Measurements from ENCODE around the gene TBCA.
"Not testable (repeated sequence)": the region's sequence is repeated elsewhere in the genome, so short reads cannot be mapped to it uniquely, and the experiment has no call there.

Gene TBCA

GRCh38 chr5:77758141-77758938, 17.8 kb downstream of the TBCA start:
- no peak for TF ChIP-seq CTCF (IDR thresholded peaks at IDR 0.05; ENCODE audit: poor library complexity, severe bottlenecking)
- ATAC-seq (ENCODE audit: low read depth) (no peak), DNase-seq (ENCODE audit: low spot score) (no peak)
- no peaks in the 10 kb centered on the region for H3K9me3 ChIP-seq (ENCODE audit: severe bottlenecking)
- peaks cover 16% of the 10 kb centered on the region for H3K36me3 ChIP-seq (ENCODE audit: low read depth)
- no peaks in the 10 kb centered on the region for H3K27me3 ChIP-seq (ENCODE audit: insufficient read depth, poor library complexity, severe bottlenecking)
- H3K4me1 ChIP-seq (ENCODE audit: insufficient read depth, poor library complexity, severe bottlenecking): peaks cover 3% of the 10 kb centered on the region
- H3K4me3 ChIP-seq (ENCODE audit: severe bottlenecking): no peak overlapping the region
- no peak overlapping the region for H3K27ac ChIP-seq (ENCODE audit: poor library complexity, severe bottlenecking)

- Histone ChIP-seq H3K36me3 (ENCODE audit: low read depth) (peaks cover 16% of the 10 kb centered on the region), H3K27ac (ENCODE audit: poor library complexity, severe bottlenecking) (no peak overlapping the region), H3K27me3 (ENCODE audit: insufficient read depth, poor library complexity, severe bottlenecking) (no peaks in the 10 kb centered on the region), H3K4me3 (ENCODE audit: severe bottlenecking) (no peak overlapping the region), H3K4me1 (ENCODE audit: insufficient read depth, poor library complexity, severe bottlenecking) (no peaks in the 10 kb centered on the region), H3K9me3 (ENCODE audit: severe bottlenecking) (no peaks in the 10 kb centered on the region)
- ATAC-seq (ENCODE audit: low read depth) (no peak), DNase-seq (ENCODE audit: low spot score) (no peak)
- TF ChIP-seq CTCF (IDR thresholded peaks at IDR 0.05; ENCODE audit: poor library complexity, severe bottlenecking): no peak
Observed at GRCh38 chr5:77751328-77752023, 24.7 kb downstream of the TBCA start.

- not testable (repeated sequence) for H3K4me3 ChIP-seq (ENCODE audit: severe bottlenecking)
Observed at GRCh38 chr5:77750928-77751327, 25.2 kb downstream of the TBCA start.

GRCh38 chr5:77748160-77748559, 28.0 kb downstream of the TBCA start:
- no peak for TF ChIP-seq CTCF (IDR thresholded peaks at IDR 0.05; ENCODE audit: poor library complexity, severe bottlenecking)
- peaks cover 18% of the 10 kb centered on the region for H3K36me3 ChIP-seq (ENCODE audit: low read depth)
- no peak for DNase-seq (ENCODE audit: low spot score)
- H3K4me1 ChIP-seq (ENCODE audit: insufficient read depth, poor library complexity, severe bottlenecking): no peaks in the 10 kb centered on the region
- H3K27me3 ChIP-seq (ENCODE audit: insufficient read depth, poor library complexity, severe bottlenecking): no peaks in the 10 kb centered on the region
- no peaks in the 10 kb centered on the region for H3K9me3 ChIP-seq (ENCODE audit: severe bottlenecking)
- no peak for ATAC-seq (ENCODE audit: low read depth)
- H3K27ac ChIP-seq (ENCODE audit: poor library complexity, severe bottlenecking): no peak overlapping the region
- no peak overlapping the region for H3K4me3 ChIP-seq (ENCODE audit: severe bottlenecking)

More at GRCh38 chr5:77750928-77751327, 25.2 kb downstream of the TBCA start:
- not testable (repeated sequence) for H3K27me3 ChIP-seq (ENCODE audit: insufficient read depth, poor library complexity, severe bottlenecking); H3K9me3 ChIP-seq (ENCODE audit: severe bottlenecking); H3K27ac ChIP-seq (ENCODE audit: poor library complexity, severe bottlenecking); DNase-seq (ENCODE audit: low spot score); ATAC-seq (ENCODE audit: low read depth); H3K4me1 ChIP-seq (ENCODE audit: insufficient read depth, poor library complexity, severe bottlenecking)
- H3K36me3 ChIP-seq (ENCODE audit: low read depth): peaks cover 17% of the 10 kb centered on the region

- ATAC-seq (ENCODE audit: low read depth): no peak
- H3K36me3 ChIP-seq (ENCODE audit: low read depth): peaks cover 25% of the 10 kb centered on the region
- TF ChIP-seq CTCF (IDR thresholded peaks at IDR 0.05; ENCODE audit: poor library complexity, severe bottlenecking): no peak
Observed at GRCh38 chr5:77744116-77744515, 32.0 kb downstream of the TBCA start.

More at GRCh38 chr5:77744116-77744515, 32.0 kb downstream of the TBCA start:
- no peaks in the 10 kb centered on the region for H3K4me1 ChIP-seq (ENCODE audit: insufficient read depth, poor library complexity, severe bottlenecking)
- no peaks in the 10 kb centered on the region for H3K27me3 ChIP-seq (ENCODE audit: insufficient read depth, poor library complexity, severe bottlenecking)
- no peak for DNase-seq (ENCODE audit: low spot score)
- H3K4me3 ChIP-seq (ENCODE audit: severe bottlenecking): no peak overlapping the region
- no peak overlapping the region for H3K27ac ChIP-seq (ENCODE audit: poor library complexity, severe bottlenecking)
- H3K9me3 ChIP-seq (ENCODE audit: severe bottlenecking): no peaks in the 10 kb centered on the region

Measured in RWPE2 (cell line).